GM18498 (cell line): ENCODE measurements around the gene PFN2.
"Not testable (repeated sequence)": the region's sequence is repeated elsewhere in the genome, so short reads cannot be mapped to it uniquely, and the experiment has no call there.

Source experiments
- ATAC-seq: cut with Tn5 transposase; IDR thresholded peaks from one replicate; pipeline ENCODE4 v1.9.1; 2021; ENCODE audit warnings: mild to moderate bottlenecking, moderate library complexity; ENCODE audit not compliant: unreplicated experiment

PFN2 gene

DNA sequence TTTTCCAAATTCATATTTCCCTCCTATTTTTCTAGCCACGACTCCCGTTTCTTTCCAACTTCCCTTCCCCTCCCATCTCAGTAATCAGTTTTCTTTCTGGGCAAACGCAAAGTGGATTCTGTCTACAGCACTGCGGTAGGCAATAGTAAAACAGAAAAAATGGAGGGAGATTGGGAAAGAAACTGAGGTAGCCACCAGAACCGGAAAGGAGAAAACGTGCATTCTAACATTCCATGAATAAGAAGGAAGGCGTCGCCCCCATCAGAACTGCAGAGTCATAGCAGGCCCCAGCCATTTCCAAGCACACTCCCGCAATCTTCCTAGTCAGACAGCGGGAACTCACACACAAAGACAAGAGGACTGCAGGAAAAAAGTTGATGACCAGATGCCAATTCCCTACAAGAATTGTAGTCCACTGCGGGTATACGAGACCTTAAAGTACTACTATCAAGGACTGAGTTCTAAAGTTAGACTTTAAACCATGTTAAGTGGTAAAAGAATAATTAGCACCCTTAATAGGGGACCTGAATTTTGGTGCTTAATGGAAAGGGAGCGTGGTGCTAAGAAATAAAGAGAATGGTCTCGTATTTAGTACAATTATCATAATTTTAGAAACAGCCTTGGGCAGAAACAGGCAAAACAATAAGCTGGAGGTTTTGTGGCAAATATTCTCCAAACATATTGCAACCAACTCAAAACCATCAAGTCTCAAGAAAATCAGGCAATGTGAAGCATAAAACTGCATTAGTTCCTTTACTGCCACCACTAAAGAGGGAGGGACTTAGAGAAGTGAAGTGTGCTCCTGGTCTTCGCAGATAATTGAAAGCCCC, 1.4 kb downstream of the PFN2 start:
- ATAC-seq = no peak

DNA sequence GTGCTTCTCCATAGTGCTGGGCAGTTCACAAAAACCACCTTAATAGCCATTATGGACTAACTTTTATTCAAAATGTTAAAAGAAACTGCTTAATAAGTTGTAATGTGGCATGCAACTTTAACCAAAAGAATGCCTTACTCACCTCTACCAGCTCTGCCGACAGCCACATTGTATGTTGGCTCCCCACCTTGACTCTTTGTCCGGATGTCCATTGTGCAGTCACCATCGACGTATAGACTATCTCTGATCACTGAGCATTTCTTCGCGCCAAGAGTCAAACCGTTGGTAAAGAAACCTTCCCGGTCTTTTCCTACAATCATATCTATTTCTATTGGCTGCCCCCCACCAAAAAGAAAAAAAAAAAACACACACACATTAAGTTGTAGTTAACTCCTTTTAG, 2.5 kb downstream of the PFN2 start:
- no peak for ATAC-seq

DNA sequence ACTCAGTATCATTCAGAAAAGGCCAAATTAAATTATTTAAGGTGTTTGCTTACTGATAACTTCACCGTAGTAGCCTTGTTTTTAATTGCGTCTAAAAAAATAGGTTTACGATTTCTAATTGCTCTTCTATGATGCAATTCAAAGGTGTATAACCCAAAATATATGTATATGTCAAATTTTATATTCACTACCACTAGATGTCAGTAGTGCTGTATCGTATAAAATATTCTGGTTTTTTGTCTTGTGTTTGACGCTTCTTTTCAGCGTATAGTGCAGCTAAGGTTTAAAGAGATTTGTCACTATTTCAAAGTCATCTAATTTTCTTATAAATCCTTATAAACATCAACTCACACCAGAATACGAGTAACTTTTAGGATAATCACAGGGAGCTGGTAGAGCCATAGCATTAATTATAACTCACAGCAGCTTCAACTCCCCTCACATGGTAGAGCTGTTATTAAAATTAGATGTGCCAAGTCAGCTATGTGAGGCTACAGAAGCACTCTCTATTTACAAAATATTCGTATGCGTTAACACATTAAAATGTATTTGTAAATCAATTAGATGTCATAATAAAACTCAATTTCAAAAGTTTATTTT, 3.5 kb downstream of the PFN2 start:
- no peak for ATAC-seq

DNA sequence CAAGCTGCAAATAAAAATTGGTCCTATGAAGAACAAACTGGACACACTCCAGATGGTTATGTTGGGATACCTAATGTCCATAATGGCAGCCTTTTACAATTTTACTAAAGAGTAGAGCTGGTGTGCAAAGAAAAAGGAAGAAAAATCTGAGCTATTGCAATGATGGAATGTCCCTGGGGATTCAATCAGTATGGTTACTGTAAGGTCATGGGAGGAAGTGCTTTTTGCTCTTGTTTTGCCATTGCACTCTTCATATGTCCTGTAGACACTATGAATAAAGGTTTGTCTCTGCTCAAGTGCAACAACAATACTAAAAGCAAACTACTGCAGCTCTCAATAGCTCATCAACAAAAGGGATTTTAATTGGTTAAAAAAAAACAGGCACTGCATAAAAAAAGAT, 5.4 kb downstream of the PFN2 start:
- ATAC-seq = no peak

DNA sequence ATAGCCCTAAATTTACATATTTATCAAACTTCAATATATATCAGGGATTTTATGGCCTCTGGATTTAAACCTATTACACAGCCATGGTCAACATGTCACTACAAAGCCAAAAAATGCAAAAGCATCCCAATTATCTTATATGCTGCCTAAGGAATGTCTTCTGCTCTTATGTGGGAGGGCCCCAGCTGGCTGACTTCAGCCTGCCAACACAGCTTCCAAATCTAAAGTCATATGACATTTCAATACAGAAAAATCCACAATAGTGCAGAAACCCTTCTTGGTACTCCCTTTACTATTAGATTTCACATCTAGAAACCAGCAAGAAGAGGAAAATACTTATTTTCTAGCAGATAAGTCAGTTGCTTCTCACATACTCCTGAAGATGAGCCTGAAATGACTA, 6.4 kb downstream of the PFN2 start:
- ATAC-seq = no peak

DNA sequence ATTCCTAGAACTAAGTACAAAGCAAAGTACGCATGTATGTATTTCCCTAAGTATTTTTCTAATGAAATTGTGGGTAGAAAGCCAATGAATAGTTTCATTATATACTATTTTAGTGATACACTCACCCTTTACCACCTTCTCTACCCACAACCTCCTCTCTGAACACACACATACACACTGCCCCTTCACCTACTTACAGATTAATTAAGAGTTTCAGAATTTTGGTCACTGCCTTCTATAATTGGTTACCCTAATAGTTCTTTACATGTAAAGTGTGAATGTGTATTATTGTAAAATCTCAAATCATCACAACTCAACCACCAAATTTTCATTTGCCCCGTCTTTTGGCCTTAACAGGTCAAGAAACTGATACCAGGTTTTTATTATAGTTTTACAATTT, 7.2 kb downstream of the PFN2 start:
- no peak for ATAC-seq

DNA sequence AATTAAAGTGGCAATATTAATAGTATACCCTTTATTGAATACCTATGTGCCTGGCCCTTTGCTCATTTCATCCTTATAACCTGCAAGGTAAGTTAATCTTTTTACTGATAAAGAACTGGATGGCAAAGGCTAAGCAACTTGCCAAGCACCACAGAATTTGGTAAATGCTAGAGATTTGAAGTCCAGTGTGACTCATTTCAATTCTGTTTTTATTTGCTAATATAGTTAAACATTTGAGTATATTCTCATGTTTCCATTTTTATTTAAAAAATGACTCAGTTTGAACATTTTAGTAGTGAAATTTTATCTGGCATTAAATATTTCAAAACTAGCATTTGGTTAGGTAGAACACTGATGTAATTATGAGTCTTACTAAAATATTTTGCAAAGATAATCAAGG, 11.3 kb downstream of the PFN2 start:
- no peak for ATAC-seq

DNA sequence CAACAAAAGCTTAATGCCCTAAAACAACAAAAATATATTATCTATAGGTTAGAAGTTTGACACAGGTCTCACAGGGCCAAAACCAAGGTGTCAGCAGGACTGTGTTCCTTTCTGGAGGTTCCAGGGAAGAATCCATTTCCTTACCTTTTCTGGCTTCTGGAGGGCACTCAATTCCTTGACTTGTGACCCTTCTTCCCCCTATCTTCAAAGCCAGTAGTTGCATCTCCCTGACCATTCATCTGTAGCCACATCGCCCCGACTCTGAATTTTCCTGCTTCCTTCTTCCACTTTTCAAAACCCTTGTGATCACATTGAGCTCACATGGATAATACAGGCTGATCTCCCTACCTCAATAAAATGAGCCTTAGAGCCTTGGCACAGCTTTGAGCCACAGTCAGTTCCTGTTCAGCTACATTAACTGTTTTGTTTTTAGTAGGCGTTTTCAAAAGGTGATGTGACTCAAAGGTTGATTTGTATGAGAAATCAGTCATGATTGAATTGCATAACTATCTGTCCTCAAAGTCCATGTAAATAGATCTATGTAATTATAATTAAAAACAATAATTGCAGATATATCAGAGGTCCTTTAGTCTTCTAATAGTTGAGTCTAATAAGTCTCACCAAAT, 12.4 kb downstream of the PFN2 start:
- no peak for ATAC-seq

DNA sequence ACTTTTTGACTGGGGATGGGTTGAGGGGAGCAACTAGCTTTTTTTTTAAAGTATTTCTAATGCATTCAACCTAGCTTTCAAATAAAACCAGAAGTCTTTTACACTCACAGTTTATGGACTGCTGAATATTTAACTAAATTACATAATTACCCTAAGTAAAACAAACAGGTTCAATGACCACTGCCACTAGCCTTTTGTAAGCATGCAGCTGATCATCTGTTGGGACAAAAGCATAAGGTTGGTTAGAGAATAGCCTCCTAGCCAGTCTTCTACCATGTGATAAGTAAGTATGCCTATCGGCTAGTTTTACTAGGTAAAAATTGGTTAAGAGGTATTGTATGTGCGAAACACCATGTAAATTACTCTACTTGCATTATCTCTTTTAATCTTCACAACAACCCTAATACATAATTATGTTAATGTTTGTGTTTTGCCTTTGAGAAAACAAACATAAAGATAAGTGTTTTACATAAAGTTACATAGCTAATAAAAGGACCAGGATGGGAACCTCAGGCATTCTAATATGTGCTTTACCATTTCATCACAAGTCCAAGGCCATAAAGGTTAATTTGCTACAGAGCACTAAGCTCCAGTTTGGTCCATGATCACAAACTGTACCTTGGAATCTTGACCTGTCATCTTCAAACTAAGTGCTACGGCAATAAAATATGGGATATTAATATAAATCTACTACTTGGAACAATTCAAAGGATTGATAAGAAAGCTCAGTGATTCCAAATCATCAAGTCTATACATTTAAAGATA, 13.2 kb downstream of the PFN2 start:
- no peak for ATAC-seq

DNA sequence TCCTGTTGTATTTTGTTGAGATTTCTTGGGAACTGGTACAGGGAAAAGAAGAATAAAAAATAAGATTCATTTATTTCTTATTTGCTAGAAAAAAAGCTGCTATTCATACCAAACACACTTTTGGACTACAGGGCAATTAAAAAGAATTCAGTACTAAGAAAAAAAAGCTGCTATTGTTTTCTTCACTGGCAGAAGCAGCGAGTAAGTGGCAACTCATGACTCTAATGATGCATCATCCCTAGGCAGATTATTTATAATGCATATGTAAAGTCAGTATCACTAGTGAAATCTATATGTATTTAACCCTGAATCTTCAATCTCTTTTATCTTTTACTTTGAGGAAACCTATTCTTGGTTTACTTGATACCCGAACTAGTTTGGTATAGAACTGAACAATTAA, 15.2 kb downstream of the PFN2 start:
- no peak for ATAC-seq

DNA sequence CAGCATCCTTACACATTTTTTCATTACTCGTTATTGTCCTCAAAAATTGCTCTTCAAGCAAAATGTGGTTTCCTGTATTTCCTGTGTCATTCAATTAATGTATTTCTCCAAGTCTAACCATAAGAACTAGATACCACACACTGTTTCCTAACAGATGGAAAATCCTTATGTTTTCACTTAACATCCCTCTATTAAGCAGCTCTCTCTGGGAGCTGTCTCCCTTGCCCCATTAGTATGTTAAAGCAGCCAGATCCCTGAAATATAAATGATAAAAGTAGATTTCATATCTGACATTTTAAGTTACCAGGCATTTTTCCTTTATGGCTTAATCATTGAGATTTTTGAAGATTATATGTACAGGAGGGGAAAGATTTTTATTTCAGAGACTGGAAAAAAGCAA, 15.9 kb downstream of the PFN2 start:
- ATAC-seq = no peak

DNA sequence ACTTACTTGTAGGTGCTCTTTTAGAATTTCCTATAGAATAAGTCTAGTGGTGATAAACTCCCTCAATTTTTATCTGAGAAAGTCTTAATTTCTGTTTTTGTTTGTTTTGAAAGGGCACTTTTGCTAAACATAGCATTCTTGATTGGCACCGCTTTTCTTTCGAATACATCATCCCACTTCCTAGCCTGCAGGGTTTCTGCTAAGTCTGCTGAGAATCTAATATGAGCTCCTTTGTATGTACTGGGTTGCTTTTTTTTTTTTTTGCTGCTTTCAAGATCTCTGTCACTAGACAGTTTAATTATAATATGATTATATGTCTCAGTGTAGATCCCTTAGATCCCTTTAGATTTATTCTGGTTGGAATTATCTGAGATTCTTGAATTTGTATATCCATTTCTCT, 21.5 kb downstream of the PFN2 start:
- ATAC-seq = no peak

DNA sequence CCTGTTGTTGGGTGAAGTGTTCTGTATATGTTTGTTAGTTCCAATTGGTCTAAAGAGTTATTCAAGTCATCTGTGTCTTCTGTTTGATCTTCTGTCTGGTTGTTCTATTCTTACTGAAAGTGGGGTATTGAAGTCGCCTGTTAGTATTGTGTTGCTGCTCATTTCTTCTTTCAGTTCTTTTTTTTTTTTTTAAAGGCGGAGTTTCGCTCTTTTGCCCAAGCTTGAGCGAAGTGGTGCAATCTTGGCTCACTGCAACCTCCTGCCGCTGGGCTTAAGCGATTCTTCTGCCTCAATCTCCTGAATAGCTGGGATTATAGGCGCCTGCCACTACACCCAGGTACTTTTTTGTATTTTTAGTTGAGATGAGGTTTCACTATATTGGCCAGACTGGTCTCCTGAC, 23.5 kb downstream of the PFN2 start:
- no peak for ATAC-seq

DNA sequence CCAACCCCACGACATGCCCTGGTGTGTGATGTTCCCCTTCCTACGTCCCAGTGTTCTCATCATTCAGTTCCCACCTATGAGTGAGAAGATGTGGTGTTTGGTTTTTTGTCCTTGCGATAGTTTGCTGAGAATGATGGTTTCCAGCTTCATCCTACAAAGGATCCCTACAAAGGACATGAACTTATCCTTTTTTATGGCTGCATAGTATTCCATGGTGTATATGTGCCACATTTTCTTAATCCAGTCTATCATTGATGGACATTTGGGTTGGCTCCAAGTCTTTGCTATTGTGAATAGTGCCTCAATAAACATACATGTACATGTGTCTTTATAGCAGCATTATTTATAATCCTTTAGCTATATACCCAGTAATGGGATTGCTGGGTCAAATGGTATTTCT, 26.7 kb downstream of the PFN2 start:
- ATAC-seq = not testable (repeated sequence)

DNA sequence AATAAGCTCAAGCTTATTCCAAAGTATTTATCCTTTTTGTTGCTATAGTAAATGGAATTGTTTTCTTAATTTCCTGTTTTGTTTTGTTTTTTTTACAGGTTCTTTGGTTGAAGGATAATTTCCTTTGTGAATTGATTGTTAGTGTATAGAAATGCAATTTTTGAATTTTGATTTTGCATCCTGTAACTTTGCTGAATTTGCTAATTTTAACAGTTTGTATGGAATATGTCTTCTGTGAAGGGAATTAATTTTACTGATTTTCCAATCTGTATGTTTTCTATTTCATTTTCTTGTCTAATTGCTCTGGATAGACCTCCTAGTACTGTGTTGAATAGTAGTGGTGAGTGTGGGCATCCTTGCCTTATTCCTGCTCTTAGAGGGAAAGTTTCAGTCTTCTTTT, 28.3 kb downstream of the PFN2 start:
- ATAC-seq = no peak

DNA sequence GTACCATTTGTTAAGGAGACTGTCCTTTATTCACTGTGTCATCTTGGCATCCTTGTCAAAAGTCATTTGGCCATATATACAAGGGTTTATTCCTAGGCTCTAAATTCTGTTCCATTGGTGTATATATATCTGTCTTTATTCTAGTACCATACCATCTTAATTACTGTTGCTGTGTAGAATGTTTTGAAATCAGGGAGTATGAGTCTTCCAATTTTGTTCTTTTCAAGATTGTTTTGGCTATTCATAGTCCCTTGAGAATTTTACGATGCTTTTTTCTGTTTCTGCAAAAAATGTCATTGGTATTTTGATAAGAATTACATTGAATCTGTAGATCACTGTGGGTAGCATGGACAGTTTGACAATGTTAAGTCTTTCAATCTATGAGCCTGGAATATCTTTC, 28.7 kb downstream of the PFN2 start:
- no peak for ATAC-seq

DNA sequence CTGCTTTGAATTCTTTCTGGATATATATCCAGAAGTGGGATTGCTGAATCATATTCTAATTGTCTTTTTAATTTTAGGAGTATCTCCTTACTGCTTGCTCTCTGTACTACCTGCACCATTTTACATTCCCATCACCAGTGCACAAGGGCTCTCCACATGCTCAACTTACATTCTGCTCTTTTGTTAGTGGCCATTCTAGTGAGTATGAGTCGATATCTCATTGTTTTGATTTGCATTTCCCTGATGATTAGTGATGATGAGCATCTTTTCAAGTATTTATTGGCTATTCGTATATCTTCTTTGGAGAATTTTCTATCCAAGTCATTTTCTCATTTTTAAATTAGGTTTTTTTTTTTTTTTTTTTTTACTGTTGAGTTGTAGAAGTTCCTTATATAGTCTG, 29.5 kb downstream of the PFN2 start:
- no peak for ATAC-seq

DNA sequence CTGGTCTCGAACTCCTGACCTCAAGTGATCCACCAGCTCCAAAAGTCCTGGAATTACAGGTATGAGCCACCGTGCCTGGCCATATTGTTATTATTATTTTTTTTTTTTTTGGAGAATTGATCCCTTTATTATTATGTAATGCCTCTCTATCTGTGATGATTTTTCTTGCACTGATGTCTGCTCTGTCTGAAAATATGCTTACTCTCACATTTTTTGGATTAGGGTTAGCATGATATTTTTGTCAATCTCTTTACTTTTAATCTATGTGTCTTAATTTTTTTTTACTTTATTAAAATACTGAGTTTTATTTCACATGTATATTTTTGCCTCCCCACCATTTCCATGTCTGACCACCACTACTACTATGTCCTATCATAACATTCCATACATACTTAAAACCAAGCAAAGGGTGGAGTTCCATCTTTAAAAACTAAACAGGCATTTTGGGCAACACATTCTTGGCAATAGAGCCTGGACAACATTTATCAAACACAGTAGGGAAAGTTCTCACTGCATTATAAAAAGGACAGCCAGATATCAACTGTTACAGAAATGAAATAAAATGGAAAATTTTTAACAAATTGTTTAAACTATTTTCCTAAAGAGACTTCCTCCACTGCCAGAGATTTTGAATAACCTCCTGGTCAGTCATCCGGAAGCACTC, 32.2 kb downstream of the PFN2 start:
- ATAC-seq = not testable (repeated sequence)

DNA sequence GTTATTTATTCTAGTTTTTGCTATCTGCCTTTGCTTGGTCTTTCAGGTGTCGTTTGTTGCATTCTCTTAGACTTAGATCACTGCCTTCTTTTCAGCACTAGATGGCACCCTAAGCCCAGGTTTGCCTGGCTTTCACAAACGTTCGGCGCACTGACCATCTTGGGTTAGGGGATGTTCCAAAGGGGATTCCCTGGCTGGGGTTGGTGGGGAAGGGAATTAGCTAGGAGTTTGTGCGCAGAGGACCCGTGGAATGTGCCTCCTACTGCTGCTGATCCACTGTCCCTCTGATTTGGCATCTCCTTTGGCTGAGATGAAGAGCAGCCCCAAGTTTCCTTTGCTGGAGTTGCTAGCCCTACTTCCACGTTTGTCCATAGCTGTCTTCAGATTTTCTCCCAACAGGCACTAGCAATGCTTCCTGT, 33.9 kb downstream of the PFN2 start:
- ATAC-seq = no peak

DNA sequence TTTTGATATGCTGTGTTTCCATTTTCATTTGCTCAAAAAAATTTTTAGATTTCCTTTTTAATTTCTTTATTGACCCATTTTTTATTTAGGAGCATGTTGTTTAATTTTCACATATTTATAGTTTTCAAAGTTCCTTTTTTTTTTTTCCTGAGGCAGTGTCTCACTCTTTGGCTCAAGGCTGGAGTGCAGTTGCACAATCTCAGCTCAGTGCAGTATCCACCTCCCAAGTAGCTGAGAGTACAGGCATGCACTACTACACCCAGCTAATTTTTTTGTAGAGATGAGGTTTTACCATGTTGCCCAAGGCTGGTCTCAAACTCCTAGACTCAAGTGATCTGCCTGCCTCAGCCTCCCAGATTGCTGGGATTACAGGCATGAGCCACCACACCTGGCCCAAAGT, 36.2 kb downstream of the PFN2 start:
- ATAC-seq = no peak

DNA sequence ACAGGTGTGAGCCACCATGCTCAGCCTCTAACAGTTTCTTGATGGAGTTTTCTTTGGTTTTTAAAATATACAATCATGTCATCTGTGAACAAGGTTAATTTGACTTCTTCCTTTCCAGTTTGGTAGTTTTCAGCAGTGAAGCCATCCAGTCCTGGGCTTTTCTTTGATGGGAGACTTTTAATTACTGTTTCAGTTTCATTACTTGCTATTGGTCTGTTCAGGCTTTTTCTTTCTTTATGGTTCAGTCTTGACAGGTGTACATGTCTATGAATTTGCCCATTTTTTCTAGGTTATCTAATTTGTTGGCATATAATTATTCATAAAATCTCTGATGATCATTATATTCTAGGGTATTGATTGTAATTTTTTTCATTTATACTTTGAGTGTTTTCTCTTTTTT, 36.8 kb downstream of the PFN2 start:
- no peak for ATAC-seq
